BLaER1 treated with 17β-estradiol and CSF1 and Interleukin-3, amounts not matched to agents 10 nM and 100 nM (cell line): ENCODE data around the gene CHST3.
A peak's percentile ranks its signal among the peaks of the same experiment; 100 is the strongest.
"Not testable (repeated sequence)": the region's sequence is repeated elsewhere in the genome, so short reads cannot be mapped to it uniquely, and the experiment has no call there.

Experiments used
- H3K27ac ChIP-seq, 11 experiments: shearing (Covaris generic); formaldehyde crosslinking; 2 replicates each; pipeline ENCODE4 v1.8.1; 2022
- H3K27me3 ChIP-seq, 11 experiments: shearing (Covaris generic); formaldehyde crosslinking; 2 replicates each; pipeline ENCODE4 v1.8.1; 2022
- H3K36me3 ChIP-seq, 11 experiments: shearing (Covaris generic); formaldehyde crosslinking; 2 replicates each; pipeline ENCODE4 v1.8.1; 2022
- H3K4me1 ChIP-seq, 10 experiments: shearing (Covaris generic); formaldehyde crosslinking; 2 replicates each; pipeline ENCODE4 v1.8.1; 2022
- H3K4me2 ChIP-seq, 11 experiments: shearing (Covaris generic); formaldehyde crosslinking; 2 replicates each; pipeline ENCODE4 v1.8.1; 2022
- H3K4me3 ChIP-seq, 10 experiments: shearing (Covaris generic); formaldehyde crosslinking; 2 replicates each; pipeline ENCODE4 v1.8.1; 2022
- H3K9ac ChIP-seq, 11 experiments: shearing (Covaris generic); formaldehyde crosslinking; 2 replicates each; pipeline ENCODE4 v1.8.1; 2022
- H3K9me3 ChIP-seq, 11 experiments: shearing (Covaris generic); formaldehyde crosslinking; replicated peaks in 1 of 11; 2 replicates each; pipeline ENCODE4 v1.8.1; 2022
- H4K20me1 ChIP-seq, 11 experiments: shearing (Covaris generic); formaldehyde crosslinking; 2 replicates each; pipeline ENCODE4 v1.8.1; 2022
- Cebpa-rat ChIP-seq, 11 experiments: shearing (Covaris generic); IDR thresholded peaks; 2 replicates each; pipeline ENCODE4 v1.8.1; 2022

Gene CHST3

DNA sequence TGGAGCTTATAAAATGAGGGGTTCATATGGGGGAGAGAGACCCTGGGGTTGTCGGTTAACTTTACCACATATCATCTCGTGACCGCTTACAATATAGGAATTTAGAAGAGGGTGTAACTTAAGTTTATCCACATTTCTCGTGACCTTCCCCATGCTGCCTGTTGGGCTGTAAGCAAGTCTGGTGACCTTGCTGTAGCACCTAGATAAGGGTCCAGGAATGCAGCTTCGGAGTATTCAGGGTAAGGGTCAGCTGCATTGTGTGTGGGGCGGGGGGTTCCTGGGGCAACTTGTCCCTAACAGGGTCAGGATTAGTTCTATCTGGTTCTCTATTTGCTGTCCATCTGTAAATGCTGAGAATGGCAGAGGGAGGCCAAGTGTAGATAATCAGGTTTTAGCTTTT lies 1.3 kb upstream of the CHST3 start:
- peaks cover 0 to 21% (median 10%) of the 10 kb centered on the region in 11 experiments; a peak in 11 of 22 replicates for H4K20me1 ChIP-seq
- no peak overlapping the region for H3K27ac ChIP-seq
- H3K9ac ChIP-seq, result no peak overlapping the region
- no peak overlapping the region; a peak in 2 of 20 replicates for H3K4me3 ChIP-seq
- H3K36me3 ChIP-seq, result no peaks in the 10 kb centered on the region
- peaks cover 0 to 16% (median 14%) of the 10 kb centered on the region in 11 experiments; a peak in 15 of 22 replicates for H3K9me3 ChIP-seq
- peaks cover 19 to 30% (median 23%) of the 10 kb centered on the region in 10 experiments for H3K4me1 ChIP-seq
- H3K4me2 ChIP-seq, result no peak overlapping the region
- peaks cover 52 to 71% (median 65%) of the 10 kb centered on the region in 11 experiments for H3K27me3 ChIP-seq
- TF ChIP-seq Cebpa-rat (IDR thresholded peaks at IDR 0.05), result no peak

DNA sequence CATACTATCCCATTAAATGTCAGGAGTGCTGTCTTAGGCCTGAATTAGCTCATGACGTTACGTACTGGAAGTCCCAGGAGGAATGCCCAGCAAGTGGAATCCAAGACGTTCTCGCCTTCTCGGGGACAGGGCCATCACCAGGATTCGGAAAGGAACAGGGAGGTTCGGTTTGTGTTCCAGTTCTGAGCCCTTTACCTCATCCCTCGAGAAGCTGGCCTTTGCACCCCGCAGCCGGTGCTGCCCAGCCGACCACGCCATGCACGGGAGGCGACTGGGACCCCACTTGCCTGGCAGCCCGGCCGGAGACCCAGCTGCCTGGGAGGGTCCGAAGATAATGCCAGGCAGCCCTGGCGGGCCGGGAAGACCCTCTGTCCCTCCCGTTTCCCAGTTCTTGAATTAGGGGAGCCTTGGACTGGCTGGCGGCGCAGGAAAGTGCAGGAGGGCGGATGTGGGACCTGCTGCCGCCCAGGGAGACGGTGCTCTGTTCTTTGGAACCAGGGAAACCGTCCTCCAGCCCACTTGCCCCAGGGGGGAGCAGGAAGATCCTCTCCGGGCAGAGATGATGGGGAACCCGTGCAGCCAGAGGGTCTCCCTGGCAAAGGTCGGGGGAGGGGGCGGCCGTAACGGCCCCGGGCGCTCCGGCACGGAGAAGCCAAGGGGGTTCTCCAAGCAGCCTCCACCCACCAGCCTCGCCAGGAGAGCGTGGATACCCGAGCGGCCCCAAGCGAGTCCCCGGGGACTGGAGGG lies 671 bp upstream of the CHST3 start:
- peak overlapping the region; percentile 86 to 99 (median 97) for H3K4me2 ChIP-seq
- no peaks in the 10 kb centered on the region for H3K36me3 ChIP-seq
- H3K9ac ChIP-seq, result peak overlapping the region; percentile 51 to 75 (median 69); a peak in 18 of 22 replicates
- peaks cover 0 to 16% (median 14%) of the 10 kb centered on the region in 11 experiments; a peak in 15 of 22 replicates for H3K9me3 ChIP-seq
- H3K4me3 ChIP-seq, result peak overlapping the region; percentile 56 to 77 (median 68)
- peak overlapping the region in 3 of 11 experiments; percentile 38 to 56 (median 55); a peak in 3 of 22 replicates for H3K27ac ChIP-seq
- no peak for TF ChIP-seq Cebpa-rat (IDR thresholded peaks at IDR 0.05)
- peaks cover 52 to 71% (median 65%) of the 10 kb centered on the region in 11 experiments for H3K27me3 ChIP-seq
- H4K20me1 ChIP-seq, result peaks cover 0 to 21% (median 10%) of the 10 kb centered on the region in 11 experiments; a peak in 11 of 22 replicates
- peaks cover 19 to 27% (median 21%) of the 10 kb centered on the region in 10 experiments for H3K4me1 ChIP-seq

DNA sequence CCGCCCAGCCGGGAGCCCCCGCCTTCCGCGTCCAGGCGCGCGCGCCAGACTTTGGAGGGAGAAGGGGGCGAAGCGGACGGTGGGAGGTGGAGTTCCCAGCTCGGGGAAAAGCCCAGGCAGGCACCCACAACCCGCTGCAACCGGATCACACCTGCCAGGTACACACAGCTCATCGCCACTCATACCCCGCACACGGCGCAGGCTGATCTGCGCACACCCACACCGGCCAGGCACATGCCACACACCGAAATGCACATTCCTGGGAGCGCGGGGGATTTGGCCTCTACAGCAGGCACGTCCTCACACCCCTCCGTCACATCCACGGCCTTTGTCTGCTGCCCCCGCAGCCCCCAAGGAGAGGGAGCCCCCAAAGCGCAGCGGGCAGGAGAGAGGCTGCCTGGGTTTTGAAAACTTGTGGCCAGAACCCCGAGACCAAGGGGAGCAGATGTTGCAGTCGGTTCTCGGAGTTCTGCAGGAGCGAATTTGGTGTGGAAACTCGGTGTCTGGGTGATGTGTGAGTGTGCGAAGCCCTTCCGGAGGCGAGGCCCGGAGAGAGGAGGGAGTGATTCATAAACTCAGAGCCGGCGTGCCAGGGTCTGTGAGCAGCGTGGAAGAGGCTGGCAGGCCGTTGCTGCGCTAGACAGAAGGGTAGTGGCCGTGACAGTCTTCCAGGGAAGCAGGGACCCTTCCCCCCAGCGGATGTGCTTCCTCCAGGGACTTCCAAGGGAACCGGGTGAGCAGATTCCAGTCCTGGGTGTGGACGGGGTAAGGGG lies 734 bp downstream of the CHST3 start:
- Histone ChIP-seq H4K20me1 (peaks cover 0 to 21% (median 12%) of the 10 kb centered on the region in 11 experiments; a peak in 12 of 22 replicates), H3K4me1 (peaks cover 17 to 25% (median 19%) of the 10 kb centered on the region in 10 experiments), H3K27me3 (peaks cover 52 to 75% (median 64%) of the 10 kb centered on the region in 11 experiments), H3K27ac (peak overlapping the region in 6 of 11 experiments; percentile 5 to 56 (median 42); a peak in 7 of 22 replicates), H3K9ac (peak overlapping the region; percentile 51 to 75 (median 69); a peak in 21 of 22 replicates), H3K4me3 (peak overlapping the region; percentile 56 to 77 (median 68)), H3K9me3 (peaks cover 0 to 16% (median 14%) of the 10 kb centered on the region in 11 experiments; a peak in 15 of 22 replicates), H3K36me3 (no peaks in the 10 kb centered on the region), H3K4me2 (peak overlapping the region; percentile 86 to 99 (median 97))
- no peak for TF ChIP-seq Cebpa-rat (IDR thresholded peaks at IDR 0.05)

DNA sequence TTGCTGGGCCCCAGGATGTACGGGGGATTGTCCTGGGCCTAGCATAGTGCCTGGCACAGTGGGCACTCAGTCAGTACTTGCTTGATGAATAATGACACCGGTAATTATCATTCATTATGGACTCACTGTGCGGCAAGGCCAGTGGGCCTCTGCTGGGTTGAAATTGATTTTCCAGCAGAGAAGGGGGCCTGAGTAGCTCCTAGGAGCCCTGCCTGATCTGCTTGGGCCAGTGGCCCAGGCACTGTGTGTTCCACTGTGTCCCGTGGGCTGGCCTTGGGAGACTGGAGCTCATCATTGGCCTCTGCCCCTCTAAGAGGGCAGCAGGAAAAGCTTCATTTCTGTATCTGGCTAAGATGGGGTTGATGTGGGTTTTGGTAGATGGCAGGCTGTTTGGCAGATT lies 1.4 kb downstream of the CHST3 start:
- peak overlapping the region in 4 of 10 experiments; percentile 64 to 77 (median 71); a peak in 3 of 20 replicates for H3K4me3 ChIP-seq

DNA sequence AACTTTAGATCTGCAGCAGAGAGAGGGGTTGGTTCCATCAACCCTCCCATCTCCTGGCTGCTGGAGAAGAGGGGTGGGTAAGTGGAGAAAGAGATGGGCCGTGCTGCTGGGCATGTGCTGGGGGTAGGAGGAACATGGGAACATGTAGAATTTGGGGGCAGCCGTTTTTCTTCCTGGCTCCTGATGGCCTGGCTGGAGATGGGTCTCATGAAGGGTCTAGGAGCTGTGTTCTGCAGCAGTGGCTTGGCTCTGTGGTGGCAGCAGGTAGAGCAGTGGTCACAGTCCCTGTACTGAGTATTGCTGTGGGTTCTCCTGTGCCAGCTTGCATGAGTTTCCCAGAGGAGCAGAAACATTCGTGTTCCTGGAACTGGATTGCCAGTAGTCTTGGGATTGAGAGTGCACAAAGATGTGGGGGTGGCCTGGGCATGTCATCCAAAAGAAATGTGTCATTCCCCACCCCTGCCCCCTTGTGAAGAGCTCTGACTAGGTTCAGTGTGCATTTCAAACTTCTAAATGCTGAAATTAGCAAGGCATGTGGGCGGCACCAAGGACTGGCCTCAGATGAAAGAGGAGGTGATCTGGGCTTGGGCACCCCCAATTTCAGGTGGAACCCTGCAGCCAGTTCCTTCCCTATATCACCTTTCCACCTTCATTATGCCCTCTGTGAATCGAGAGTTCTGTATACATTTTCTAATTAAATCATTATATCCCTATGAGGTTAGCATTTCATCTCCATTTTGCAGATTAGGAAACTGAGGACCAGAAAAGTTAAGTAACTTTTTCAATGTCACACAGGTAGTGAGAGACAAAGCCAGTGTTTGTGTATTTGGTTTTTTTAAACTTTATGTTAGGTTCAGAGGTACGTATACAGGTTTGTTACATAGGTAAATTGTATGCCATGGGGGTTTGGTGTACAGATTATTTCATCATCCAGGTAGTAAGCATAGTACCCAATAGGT lies 2.1 kb downstream of the CHST3 start:
- TF ChIP-seq Cebpa-rat (IDR thresholded peaks at IDR 0.05), result no peak
- H3K9me3 ChIP-seq, result peaks cover 0 to 16% (median 14%) of the 10 kb centered on the region in 11 experiments; a peak in 15 of 22 replicates
- peaks cover 0 to 31% (median 12%) of the 10 kb centered on the region in 11 experiments; a peak in 12 of 22 replicates for H4K20me1 ChIP-seq
- no peak overlapping the region for H3K9ac ChIP-seq
- no peak overlapping the region for H3K27ac ChIP-seq
- H3K4me1 ChIP-seq, result peaks cover 23 to 38% (median 28%) of the 10 kb centered on the region in 10 experiments
- H3K36me3 ChIP-seq, result no peaks in the 10 kb centered on the region
- H3K4me3 ChIP-seq, result no peak overlapping the region
- H3K4me2 ChIP-seq, result peak overlapping the region in 2 of 11 experiments; percentile 95 to 98; a peak in 3 of 22 replicates
- H3K27me3 ChIP-seq, result peaks cover 58 to 79% (median 69%) of the 10 kb centered on the region in 11 experiments

More for the DNA sequence above, 1.4 kb downstream of the CHST3 start:
- TF ChIP-seq Cebpa-rat (IDR thresholded peaks at IDR 0.05), result no peak
- Histone ChIP-seq H3K4me1 (peaks cover 19 to 31% (median 22%) of the 10 kb centered on the region in 10 experiments), H4K20me1 (peaks cover 0 to 25% (median 12%) of the 10 kb centered on the region in 11 experiments; a peak in 12 of 22 replicates), H3K9ac (no peak overlapping the region), H3K27ac (no peak overlapping the region), H3K27me3 (peaks cover 52 to 75% (median 65%) of the 10 kb centered on the region in 11 experiments), H3K9me3 (peaks cover 0 to 16% (median 14%) of the 10 kb centered on the region in 11 experiments; a peak in 15 of 22 replicates), H3K36me3 (no peaks in the 10 kb centered on the region), H3K4me2 (peak overlapping the region in 9 of 11 experiments; percentile 86 to 99 (median 97); a peak in 15 of 22 replicates)

DNA sequence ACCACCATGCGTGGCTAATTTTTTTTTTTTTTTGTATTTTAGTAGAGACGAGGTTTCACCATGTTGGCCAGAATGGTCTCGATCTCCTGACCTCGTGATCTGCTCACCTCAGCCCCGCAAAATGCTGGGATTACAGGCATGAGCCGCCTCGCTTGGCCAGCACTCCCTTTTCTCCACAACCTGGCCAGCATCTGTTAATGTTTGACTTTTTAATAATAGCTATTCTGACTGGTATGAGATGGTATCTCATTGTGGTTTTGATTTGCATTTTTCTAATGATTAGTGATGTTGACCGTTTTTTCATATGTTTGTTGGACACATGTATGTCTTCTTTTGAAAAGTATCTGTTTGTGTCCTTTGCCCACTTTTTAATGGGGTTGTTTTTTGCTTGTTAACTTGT lies 3.8 kb downstream of the CHST3 start:
- peaks cover 0 to 45% (median 12%) of the 10 kb centered on the region in 11 experiments; a peak in 12 of 22 replicates for H4K20me1 ChIP-seq
- not testable (repeated sequence) for H3K4me2 ChIP-seq, H3K9me3 ChIP-seq, H3K4me3 ChIP-seq, H3K9ac ChIP-seq, H3K27ac ChIP-seq, H3K36me3 ChIP-seq
- peaks cover 45 to 73% (median 64%) of the 10 kb centered on the region in 11 experiments for H3K27me3 ChIP-seq
- peaks cover 26 to 47% (median 36%) of the 10 kb centered on the region in 10 experiments for H3K4me1 ChIP-seq

DNA sequence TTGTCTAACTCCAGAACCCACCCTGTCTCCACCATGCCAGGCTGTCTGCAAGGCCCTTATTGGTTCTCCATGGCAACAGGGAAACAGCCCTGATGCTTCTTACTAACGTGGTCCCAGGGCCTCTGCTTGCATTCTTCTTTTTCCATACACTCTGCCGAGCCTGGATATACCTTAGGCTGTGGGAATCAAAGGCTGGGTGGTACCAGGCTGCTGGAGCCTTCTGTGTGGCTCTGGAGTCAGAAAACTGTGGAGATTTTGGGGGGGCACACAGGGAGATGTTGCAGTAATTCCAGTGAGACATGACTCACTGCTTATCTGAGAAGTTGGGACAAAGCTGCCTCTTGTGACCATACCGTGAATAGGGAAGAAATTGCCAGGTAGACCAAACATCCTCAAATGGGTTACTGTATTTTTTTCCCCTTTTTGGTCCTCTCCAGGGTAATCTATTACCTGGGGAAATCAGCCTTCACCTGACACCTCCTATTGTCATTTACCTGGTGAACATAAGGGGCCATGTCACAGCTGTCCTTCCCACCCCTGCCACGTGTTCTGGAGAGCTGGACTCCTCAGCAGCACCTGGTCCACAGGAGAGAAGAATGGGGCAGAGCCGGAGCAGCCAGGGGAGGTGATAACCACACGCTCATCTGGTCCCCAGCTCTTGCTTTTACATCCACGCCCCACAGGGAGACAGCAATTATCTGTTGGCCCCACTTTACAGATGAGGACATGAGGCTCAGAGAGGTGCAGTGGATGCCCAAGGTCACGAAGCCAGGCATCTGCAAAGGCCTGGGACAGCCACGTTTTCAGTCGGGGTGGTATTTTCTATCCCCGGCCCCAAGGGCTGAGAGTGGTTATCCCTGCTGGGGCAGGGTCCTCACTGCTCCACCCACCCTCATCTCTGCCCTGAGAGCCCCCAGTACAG lies 4.6 kb downstream of the CHST3 start:
- H3K4me1 ChIP-seq, result peaks cover 23 to 41% (median 34%) of the 10 kb centered on the region in 10 experiments
- H3K27ac ChIP-seq, result no peak overlapping the region
- peaks cover 37 to 64% (median 55%) of the 10 kb centered on the region in 11 experiments for H3K27me3 ChIP-seq
- H4K20me1 ChIP-seq, result peaks cover 0 to 45% (median 11%) of the 10 kb centered on the region in 11 experiments; a peak in 11 of 22 replicates
- H3K9me3 ChIP-seq, result no peaks in the 10 kb centered on the region
- no peak overlapping the region for H3K4me3 ChIP-seq
- no peak for TF ChIP-seq Cebpa-rat (IDR thresholded peaks at IDR 0.05)
- H3K9ac ChIP-seq, result no peak overlapping the region
- no peaks in the 10 kb centered on the region for H3K36me3 ChIP-seq
- no peak overlapping the region for H3K4me2 ChIP-seq
